DLD1 (cell line): Measurements from ENCODE around the gene GP1BB.
"Not testable (repeated sequence)": the region's sequence is repeated elsewhere in the genome, so short reads cannot be mapped to it uniquely, and the experiment has no call there.

Experiments
- in situ Hi-C: cut with HindIII; loops from 2 replicates; pipeline ENCODE4 v1.10.0; 2017; ENCODE audit warnings: low sequenced_read_pairs

Gene GP1BB

DNA sequence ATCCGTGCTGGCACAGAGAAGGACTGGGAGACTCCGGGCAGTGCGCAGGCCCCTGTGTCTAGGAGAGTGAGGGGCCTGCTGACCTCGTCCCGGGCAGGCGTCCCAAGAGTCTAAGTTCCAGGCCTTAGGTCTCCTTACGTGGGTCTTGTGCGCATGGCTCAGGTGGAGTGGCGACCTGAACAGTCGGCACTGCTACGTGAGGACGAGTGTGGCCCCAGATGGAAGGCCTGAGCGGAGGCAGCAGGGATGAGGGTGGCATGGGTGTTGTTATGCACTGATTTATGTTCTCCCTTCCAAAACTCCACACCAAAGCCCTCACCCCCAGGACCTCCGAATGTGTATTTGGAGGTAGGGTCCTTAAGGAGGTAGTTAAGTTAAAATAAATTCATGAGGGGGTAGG is 29.8 kb upstream of the GP1BB start:
- in situ Hi-C loops = no loop called here

GRCh38 chr22:19693981-19694670 is 29.2 kb upstream of the GP1BB start:
- in situ Hi-C loops = no loop called here

- in situ Hi-C loops = no loop called here
Observed at GRCh38 chr22:19694696-19695095, 28.6 kb upstream of the GP1BB start.

- in situ Hi-C loops = no loop called here
Observed at GRCh38 chr22:19696504-19697276, 26.6 kb upstream of the GP1BB start.

- in situ Hi-C loops = not testable (repeated sequence)
Observed at GRCh38 chr22:19697871-19698270, 25.5 kb upstream of the GP1BB start.

- in situ Hi-C loops = no loop called here
Observed at GRCh38 chr22:19700790-19701419, 22.4 kb upstream of the GP1BB start.

- in situ Hi-C loops = no loop called here
Observed at GRCh38 chr22:19701420-19702145, 21.8 kb upstream of the GP1BB start.

DNA sequence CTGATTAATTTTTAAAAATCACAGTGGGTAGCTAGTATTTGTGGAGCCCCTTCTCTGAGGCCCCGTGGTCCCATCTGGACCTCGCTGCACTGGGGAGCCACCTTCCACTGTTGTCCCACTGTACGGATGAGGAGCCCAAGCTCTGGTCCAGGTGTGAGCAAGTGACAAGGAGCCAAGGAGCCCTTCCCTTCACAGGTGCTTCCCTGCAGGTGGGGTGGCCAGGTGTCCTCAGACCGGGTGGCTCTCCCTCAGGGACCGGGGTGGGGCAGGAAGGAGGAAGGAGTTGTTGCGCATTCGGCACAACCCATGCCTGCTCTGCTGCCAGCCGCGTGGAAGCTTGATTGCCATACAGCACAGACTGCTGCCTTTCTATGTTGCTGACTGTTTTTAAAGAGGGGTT is 19.5 kb upstream of the GP1BB start:
- in situ Hi-C loops = no loop called here

GRCh38 chr22:19704355-19705015 is 18.9 kb upstream of the GP1BB start:
- in situ Hi-C loops = no loop called here

DNA sequence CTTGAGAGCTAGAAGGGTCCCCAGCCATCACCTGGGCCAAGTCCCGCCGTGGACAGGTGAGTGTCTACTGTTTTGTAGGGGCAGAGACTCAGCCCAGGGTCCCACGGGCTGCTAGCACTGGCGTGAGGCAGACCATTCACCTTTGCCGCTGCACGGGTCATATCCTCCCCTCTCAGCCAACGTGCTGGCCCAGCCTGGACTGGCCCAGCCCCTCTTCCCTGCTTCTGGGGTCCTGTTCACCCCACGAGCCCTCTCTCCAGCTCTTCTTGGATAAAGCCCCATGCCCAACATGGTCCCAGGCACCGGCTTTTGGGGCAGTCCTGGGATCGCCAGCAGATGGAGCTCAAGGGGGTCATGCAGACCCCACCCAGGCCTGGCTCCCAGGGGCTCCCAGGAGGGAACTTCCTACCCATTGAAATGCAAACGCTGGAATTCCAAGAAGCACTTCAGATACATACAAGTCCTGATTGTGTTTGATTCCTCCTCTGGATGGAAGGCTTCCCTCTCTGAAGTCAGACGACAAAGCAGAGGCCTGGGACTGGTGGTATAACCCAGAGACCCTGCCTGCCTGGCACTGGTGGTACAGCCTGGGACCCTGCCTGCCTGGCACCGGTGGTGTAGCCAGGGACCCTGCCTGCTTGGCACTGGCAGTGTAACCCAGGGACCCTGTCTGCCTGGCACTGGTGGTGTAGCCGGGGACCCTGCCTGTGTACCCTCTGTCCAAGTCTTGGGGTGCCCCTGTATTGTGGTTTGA is 18.0 kb upstream of the GP1BB start:
- in situ Hi-C loops = no loop called here

GRCh38 chr22:19706661-19707151 is 16.6 kb upstream of the GP1BB start:
- in situ Hi-C loops = no loop called here

DNA sequence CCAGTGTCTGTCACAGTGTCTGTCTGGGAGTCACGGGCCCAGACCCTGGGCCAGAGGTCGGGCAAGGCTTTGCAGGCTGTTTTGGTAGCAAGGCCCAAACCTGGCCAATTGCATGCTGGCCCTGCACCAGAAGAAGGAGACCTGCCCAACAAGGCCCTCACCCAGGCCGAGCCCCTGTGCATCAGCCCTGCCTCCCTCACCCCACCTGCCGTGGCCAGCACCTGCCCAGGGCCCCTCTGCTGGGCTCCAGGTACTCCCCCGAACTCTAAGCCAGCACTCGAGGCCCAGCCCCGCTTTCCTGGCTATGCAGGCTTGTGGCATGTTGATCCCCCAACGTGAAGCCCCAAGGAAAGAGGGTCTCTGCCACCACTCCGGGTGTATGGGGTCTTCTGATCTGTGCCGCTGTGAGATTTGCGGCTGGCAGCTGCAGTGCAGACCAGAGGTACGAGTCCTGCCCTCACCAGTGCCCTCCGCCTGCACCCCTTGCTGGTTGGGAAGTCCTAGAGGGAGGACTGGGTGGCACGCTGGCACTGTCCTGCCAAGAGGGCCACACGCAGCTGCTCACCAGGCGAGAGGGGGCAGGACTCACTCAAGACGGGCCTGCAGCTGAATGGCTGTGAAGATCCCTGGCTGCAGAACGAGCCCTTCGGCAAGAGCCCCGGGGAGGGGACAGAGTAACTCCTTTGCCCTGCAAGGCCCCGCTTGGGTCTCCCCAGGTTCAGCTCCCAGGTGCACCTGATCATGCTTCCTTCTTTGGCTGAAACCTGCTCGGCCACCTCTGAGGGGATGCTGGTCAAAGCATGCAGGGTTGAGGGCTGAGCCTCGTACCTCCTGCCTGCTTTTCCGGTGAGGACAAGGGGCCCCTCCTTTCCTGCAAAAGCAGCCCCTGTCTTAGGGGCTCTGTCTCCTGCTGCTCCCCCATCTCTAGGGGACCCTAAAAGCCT is 15.7 kb upstream of the GP1BB start:
- in situ Hi-C loops = no loop called here

DNA sequence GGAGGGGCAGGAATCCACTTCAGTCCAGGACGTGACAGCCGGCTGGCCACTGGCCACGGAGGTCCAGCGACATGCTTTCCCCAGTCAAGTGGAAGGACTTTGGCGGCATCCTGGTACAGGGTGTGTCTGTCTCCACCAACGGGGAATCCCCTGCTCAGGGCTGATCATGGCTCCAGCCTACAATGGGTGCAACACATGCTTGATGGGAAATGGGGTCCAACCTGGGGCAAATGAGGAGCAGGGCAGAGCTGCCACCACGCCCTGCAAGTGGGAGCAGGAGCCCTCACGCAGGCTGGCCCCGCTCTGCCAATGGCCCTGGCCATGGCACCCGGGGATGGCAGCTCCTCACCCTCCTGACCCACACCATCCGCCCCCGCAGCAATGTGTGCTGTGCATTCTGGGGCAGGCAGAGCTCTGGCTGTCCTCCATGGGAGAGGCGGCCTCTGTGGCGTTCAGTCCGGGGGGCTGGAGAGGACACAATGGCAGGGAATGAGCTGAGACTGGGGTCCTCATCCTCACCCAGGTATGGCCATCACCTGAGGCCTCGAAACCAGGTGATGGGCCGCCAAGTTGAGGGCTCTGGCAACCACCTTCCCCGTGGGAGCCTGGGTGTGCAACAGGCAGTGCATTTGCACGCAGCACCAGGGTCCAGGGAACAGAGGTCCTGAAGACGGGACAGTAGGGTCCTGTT is 14.9 kb upstream of the GP1BB start:
- in situ Hi-C loops = no loop called here

GRCh38 chr22:19709063-19709769 is 14.1 kb upstream of the GP1BB start:
- in situ Hi-C loops = no loop called here

- in situ Hi-C loops = no loop called here
Observed at GRCh38 chr22:19710020-19710768, 13.1 kb upstream of the GP1BB start.

GRCh38 chr22:19710769-19711106 is 12.6 kb upstream of the GP1BB start:
- in situ Hi-C loops = no loop called here

- in situ Hi-C loops = no loop called here
Observed at GRCh38 chr22:19713245-19713644, 10.1 kb upstream of the GP1BB start.
